SK-N-SH treated with all-trans-retinoic acid at 6 μM for 48 hours (cell line): ENCODE measurements around the gene GAB4.

Experiments used
- CSDC2 ChIP-seq: fragments of 250-450 bp; sonication (Bioruptor Pico); IDR thresholded peaks from 2 replicates; pipeline ENCODE4 v1.5.0; 2020; ENCODE audit warnings: mild to moderate bottlenecking, moderate library complexity
- CSRNP3 ChIP-seq: fragments of 250-450 bp; sonication (Bioruptor Pico); IDR thresholded peaks from 2 replicates; pipeline ENCODE4 v1.5.1; 2021; ENCODE audit warnings: mild to moderate bottlenecking, moderate library complexity
- ESRRG ChIP-seq: fragments of 250-450 bp; sonication (Bioruptor Pico); IDR thresholded peaks from 2 replicates; pipeline ENCODE4 v1.6.1; 2021; ENCODE audit warnings: mild to moderate bottlenecking
- OSR1 ChIP-seq: fragments of 250-450 bp; sonication (Bioruptor Pico); IDR thresholded peaks from 2 replicates; pipeline ENCODE4 v1.8.0; 2022; ENCODE audit warnings: moderate library complexity, mild to moderate bottlenecking, inconsistent platforms
- TCF4 ChIP-seq: fragments of 250-450 bp; sonication (Bioruptor Pico); IDR thresholded peaks from 2 replicates; pipeline ENCODE4 v1.8.0; 2021; ENCODE audit warnings: mild to moderate bottlenecking, moderate library complexity, borderline replicate concordance
- TSHZ2 ChIP-seq: fragments of 250-450 bp; sonication (Bioruptor Pico); IDR thresholded peaks from 2 replicates; pipeline ENCODE4 v1.5.0; 2020; ENCODE audit warnings: mild to moderate bottlenecking, moderate library complexity
- ZFP30 ChIP-seq: fragments of 450-650 bp; formaldehyde crosslinking; IDR thresholded peaks from 2 replicates; pipeline ENCODE4 v1.5.0; 2022; ENCODE audit warnings: mild to moderate bottlenecking, moderate library complexity
- ZNF70 ChIP-seq: fragments of 450-650 bp; formaldehyde crosslinking; IDR thresholded peaks from 2 replicates; pipeline ENCODE4 v1.5.0; 2020; ENCODE audit warnings: mild to moderate bottlenecking, moderate library complexity

GRCh38 chr22:16962501-16962900, 45.5 kb downstream of the GAB4 start:
- TF ChIP-seq TSHZ2 (CRISPR knock-in tag) (no peak), ZFP30 (CRISPR knock-in tag) (no peak), CSRNP3 (CRISPR knock-in tag) (no peak), TCF4 (CRISPR knock-in tag) (no peak), ESRRG (CRISPR knock-in tag) (no peak), OSR1 (CRISPR knock-in tag) (no peak), ZNF70 (CRISPR knock-in tag) (no peak), CSDC2 (no peak)
